Mesenchymal stem cell (in vitro differentiated cells and primary cell): ENCODE measurements around the gene PACRGL.

Experiments used
- DNase-seq: peaks from one replicate; pipeline ENCODE4 v3.0.0-alpha.2; 2013
- H2AFZ ChIP-seq: one replicate; pipeline ENCODE4 v1.6.1; 2013; ENCODE audit warnings: low read depth, mild to moderate bottlenecking, control low read depth, inconsistent platforms, low read length, moderate library complexity
- H2AK5ac ChIP-seq: 2 replicates; pipeline ENCODE4 v1.6.1; 2013; ENCODE audit warnings: low read length, moderate library complexity, mild to moderate bottlenecking, inconsistent platforms; ENCODE audit not compliant: severe bottlenecking
- H2BK120ac ChIP-seq: one replicate; pipeline ENCODE4 v1.6.1; 2013; ENCODE audit warnings: low read depth, mild to moderate bottlenecking, inconsistent platforms, low read length, moderate library complexity
- H2BK12ac ChIP-seq, 2 experiments: one replicate each; pipeline ENCODE4 v1.6.1; 2013; ENCODE audit warnings: inconsistent platforms in 2 of 2, low read length in 2 of 2, mild to moderate bottlenecking in 2 of 2, moderate library complexity in 2 of 2, control low read depth in 1 of 2
- H2BK15ac ChIP-seq: one replicate; pipeline ENCODE4 v1.6.1; 2013; ENCODE audit warnings: mild to moderate bottlenecking, low read depth, inconsistent platforms; ENCODE audit not compliant: poor library complexity, severe bottlenecking
- H2BK5ac ChIP-seq: 2 replicates; pipeline ENCODE4 v1.6.1; 2013; ENCODE audit warnings: low read depth, mild to moderate bottlenecking, low read length, control low read depth, inconsistent platforms; ENCODE audit not compliant: poor library complexity, severe bottlenecking
- H3K14ac ChIP-seq, 2 experiments: one replicate each; pipeline ENCODE4 v1.6.1; 2013; ENCODE audit warnings: inconsistent platforms in 2 of 2, low read length in 2 of 2, control low read depth in 1 of 2, mild to moderate bottlenecking in 1 of 2, moderate library complexity in 1 of 2
- H3K18ac ChIP-seq, 2 experiments: one replicate each; pipeline ENCODE4 v1.6.1; 2013; ENCODE audit warnings: inconsistent platforms in 2 of 2, low read length in 2 of 2, control low read depth in 1 of 2, low read depth in 1 of 2, mild to moderate bottlenecking in 1 of 2
- H3K23ac ChIP-seq, 2 experiments: one replicate each; pipeline ENCODE4 v1.6.1; 2013; ENCODE audit warnings: inconsistent platforms in 2 of 2, low read length in 2 of 2, mild to moderate bottlenecking in 2 of 2, moderate library complexity in 2 of 2, control low read depth in 1 of 2
- H3K27ac ChIP-seq: 2 replicates; pipeline ENCODE4 v1.5.1; 2013; ENCODE audit warnings: mild to moderate bottlenecking, moderate library complexity, low read length, control low read depth, inconsistent platforms; ENCODE audit not compliant: poor library complexity, severe bottlenecking
- H3K27me3 ChIP-seq, 2 experiments: 2 replicates each; pipeline versions ENCODE4 v1.6.1 to v1.7.0; 2013; ENCODE audit warnings: low read length in 2 of 2, mild to moderate bottlenecking in 2 of 2, moderate library complexity in 2 of 2, control low read depth in 1 of 2, inconsistent platforms in 1 of 2; ENCODE audit not compliant: control insufficient read depth in 1 of 2, insufficient read depth in 1 of 2
- H3K36me3 ChIP-seq, 2 experiments: 2 replicates each; pipeline versions ENCODE4 v1.6.1 to v1.7.0; 2013; ENCODE audit warnings: low read length in 2 of 2, control low read depth in 1 of 2, inconsistent platforms in 1 of 2, low read depth in 1 of 2, mild to moderate bottlenecking in 1 of 2; ENCODE audit not compliant: insufficient read depth in 2 of 2, control insufficient read depth in 1 of 2
- H3K4ac ChIP-seq, 2 experiments: one replicate each; pipeline ENCODE4 v1.6.1; 2013; ENCODE audit warnings: inconsistent platforms in 2 of 2, low read length in 2 of 2, mild to moderate bottlenecking in 2 of 2, moderate library complexity in 2 of 2, control low read depth in 1 of 2, low read depth in 1 of 2
- H3K4me1 ChIP-seq: 2 replicates; pipeline ENCODE4 v1.6.1; 2013; ENCODE audit warnings: low read depth, low read length, control low read depth; ENCODE audit not compliant: control insufficient read depth, insufficient read depth
- H3K4me2 ChIP-seq: 2 replicates; pipeline ENCODE4 v1.6.1; 2013; ENCODE audit warnings: low read length, mild to moderate bottlenecking, inconsistent platforms; ENCODE audit not compliant: poor library complexity, severe bottlenecking
- H3K4me3 ChIP-seq, 2 experiments: 2 replicates each; pipeline versions ENCODE4 v1.5.1 to v1.7.0; 2013; ENCODE audit warnings: low read length in 2 of 2, mild to moderate bottlenecking in 2 of 2, control low read depth in 1 of 2, low read depth in 1 of 2; ENCODE audit not compliant: insufficient read depth in 1 of 2
- H3K79me1 ChIP-seq: replicated peaks from 2 replicates; pipeline ENCODE4 v1.6.1; 2013; ENCODE audit warnings: mild to moderate bottlenecking, control low read depth, low read length, inconsistent platforms; ENCODE audit not compliant: poor library complexity, severe bottlenecking
- H3K9ac ChIP-seq: 2 replicates; pipeline ENCODE4 v1.7.0; 2013; ENCODE audit warnings: mild to moderate bottlenecking, low read length, moderate library complexity
- H3K9me3 ChIP-seq: 2 replicates; pipeline ENCODE4 v1.7.0; 2013; ENCODE audit warnings: mild to moderate bottlenecking, low read length; ENCODE audit not compliant: control insufficient read depth
- H4K8ac ChIP-seq: one replicate; pipeline ENCODE4 v1.6.1; 2013; ENCODE audit warnings: inconsistent platforms, mild to moderate bottlenecking, low read length, moderate library complexity
- H4K91ac ChIP-seq: one replicate; pipeline ENCODE4 v1.6.1; 2013; ENCODE audit warnings: mild to moderate bottlenecking, low read length, inconsistent platforms
- WGBS: methylation state at CpG from one replicate; pipeline ENCODE4 v1.1.7; 2013; ENCODE audit warnings: mixed read lengths; 5-methylcytosine and 5-hydroxymethylcytosine counted together

Gene PACRGL

DNA sequence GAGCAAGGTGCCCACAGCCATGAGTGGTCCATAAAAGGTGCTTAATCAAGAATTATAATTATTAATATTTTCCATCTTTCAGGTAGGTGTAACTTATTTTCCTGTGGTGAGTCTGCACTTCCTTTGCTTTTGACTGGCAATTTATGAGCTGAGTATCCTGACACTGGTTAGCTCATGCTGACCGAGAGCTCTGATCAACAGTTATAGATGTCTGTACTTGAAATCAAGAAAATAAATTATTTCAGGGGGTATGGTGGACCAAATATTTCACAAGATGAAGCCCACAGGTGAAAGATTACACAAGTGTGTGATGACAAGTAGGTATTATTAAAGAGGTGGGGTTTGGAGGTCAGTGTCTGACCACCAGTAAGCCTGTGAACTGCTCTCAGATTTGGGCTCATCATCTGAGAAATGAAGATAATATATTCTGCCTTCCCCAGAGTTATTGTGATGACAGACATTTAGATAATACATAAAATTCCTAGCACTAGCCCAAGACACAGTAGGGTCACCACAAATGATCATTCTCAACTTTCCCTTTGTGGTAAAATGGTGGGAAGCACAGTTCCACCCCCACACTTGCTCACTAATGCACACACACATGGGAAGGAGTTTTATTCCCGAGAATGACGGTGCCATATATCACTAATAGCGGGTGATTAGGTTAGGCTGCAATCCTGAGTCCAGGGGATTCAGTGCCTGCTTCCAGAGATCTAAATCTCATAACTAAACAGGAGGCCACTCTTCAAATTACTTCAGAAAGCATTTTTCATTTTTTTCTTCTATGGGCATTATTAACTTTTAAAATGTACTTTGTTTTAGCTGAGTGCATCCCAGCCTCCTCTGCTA is 34.0 kb upstream of the PACRGL start:
- Histone ChIP-seq H3K18ac (no peak overlapping the region), H3K79me1 (no peaks in the 10 kb centered on the region), H3K4me3 (no peak overlapping the region), H2BK120ac (no peak overlapping the region), H3K27ac (no peak overlapping the region), H4K91ac (no peak overlapping the region), H2AK5ac (no peak overlapping the region), H4K8ac (no peak overlapping the region), H3K4me1 (no peaks in the 10 kb centered on the region), H3K4ac (no peak overlapping the region), H2BK12ac (no peak overlapping the region), H3K9me3 (no peaks in the 10 kb centered on the region), H3K9ac (no peak overlapping the region), H3K27me3 (peaks cover 0 to 8% of the 10 kb centered on the region in 2 experiments), H3K14ac (no peak overlapping the region), H3K4me2 (no peak overlapping the region), H2BK15ac (no peak overlapping the region), H3K23ac (no peak overlapping the region), H3K36me3 (no peaks in the 10 kb centered on the region), H2BK5ac (no peak overlapping the region), H2AFZ (no peak overlapping the region)
- no peak for DNase-seq
- 80% methylated on average over 4 of the region's 4 CpGs for WGBS

GRCh38 chr4:20672262-20672661 is 28.0 kb upstream of the PACRGL start:
- H3K27ac ChIP-seq: no peak overlapping the region
- no peak overlapping the region for H3K9ac ChIP-seq
- H3K79me1 ChIP-seq: no peaks in the 10 kb centered on the region
- no peak overlapping the region for H4K8ac ChIP-seq
- H2BK120ac ChIP-seq: no peak overlapping the region
- H3K27me3 ChIP-seq: peaks cover 0 to 10% of the 10 kb centered on the region in 2 experiments
- 77% methylated on average over 1 of the region's 1 CpG for WGBS
- no peak overlapping the region for H4K91ac ChIP-seq
- no peak overlapping the region for H2BK15ac ChIP-seq
- H3K14ac ChIP-seq: no peak overlapping the region
- H2BK5ac ChIP-seq: no peak overlapping the region
- no peaks in the 10 kb centered on the region for H3K36me3 ChIP-seq
- no peak overlapping the region for H2AFZ ChIP-seq
- no peaks in the 10 kb centered on the region for H3K4me1 ChIP-seq
- H2BK12ac ChIP-seq: no peak overlapping the region
- no peaks in the 10 kb centered on the region for H3K9me3 ChIP-seq
- no peak overlapping the region for H3K4me3 ChIP-seq
- DNase-seq: no peak
- H3K18ac ChIP-seq: no peak overlapping the region
- no peak overlapping the region for H2AK5ac ChIP-seq
- H3K23ac ChIP-seq: no peak overlapping the region
- no peak overlapping the region for H3K4me2 ChIP-seq
- H3K4ac ChIP-seq: no peak overlapping the region

- Histone ChIP-seq H3K27ac (no peak overlapping the region), H3K9ac (no peak overlapping the region), H4K91ac (no peak overlapping the region), H3K18ac (no peak overlapping the region), H3K9me3 (no peaks in the 10 kb centered on the region), H2AFZ (no peak overlapping the region), H2BK5ac (no peak overlapping the region), H3K4me1 (no peaks in the 10 kb centered on the region), H3K79me1 (no peaks in the 10 kb centered on the region), H3K23ac (no peak overlapping the region), H2AK5ac (no peak overlapping the region), H3K4me3 (no peak overlapping the region), H3K4me2 (no peak overlapping the region), H3K36me3 (no peaks in the 10 kb centered on the region), H3K14ac (no peak overlapping the region), H3K27me3 (peaks cover 0 to 12% of the 10 kb centered on the region in 2 experiments), H3K4ac (no peak overlapping the region), H2BK15ac (no peak overlapping the region), H2BK12ac (no peak overlapping the region), H4K8ac (no peak overlapping the region), H2BK120ac (no peak overlapping the region)
- DNase-seq: no peak
Observed at GRCh38 chr4:20675786-20676185, 24.5 kb upstream of the PACRGL start.

- Histone ChIP-seq H4K8ac (no peak overlapping the region), H3K4ac (no peak overlapping the region), H2AFZ (no peak overlapping the region), H3K27me3 (peaks cover 0 to 15% of the 10 kb centered on the region in 2 experiments), H3K4me3 (no peak overlapping the region), H2BK5ac (no peak overlapping the region), H2AK5ac (no peak overlapping the region), H3K18ac (no peak overlapping the region), H3K27ac (no peak overlapping the region), H2BK120ac (no peak overlapping the region), H3K4me1 (no peaks in the 10 kb centered on the region), H2BK15ac (no peak overlapping the region), H3K9ac (no peak overlapping the region), H3K79me1 (no peaks in the 10 kb centered on the region), H3K36me3 (no peaks in the 10 kb centered on the region), H3K23ac (no peak overlapping the region), H3K4me2 (no peak overlapping the region), H2BK12ac (no peak overlapping the region), H4K91ac (no peak overlapping the region), H3K9me3 (no peaks in the 10 kb centered on the region), H3K14ac (no peak overlapping the region)
- 40% methylated on average over 6 of the region's 8 CpGs for WGBS
- DNase-seq: no peak
Observed at GRCh38 chr4:20676501-20677197, 23.6 kb upstream of the PACRGL start.
